Measurements from ENCODE around the gene ADTRP. TPM values are rescaled to one million over a fixed set of nuclear protein-coding genes. Genes with fewer than 3 reads are reported as not detected.

ADTRP gene
- total and polyA plus RNA-seq, 2 donors (not counting 1 experiment from before 2014, with no cell fraction given) = 0.18 to 1.2 TPM

GRCh38 chr6:11744101-11744500 lies 34.5 kb downstream of the ADTRP start:
- Mint-ChIP-seq H3K4me1 (no peaks in the 10 kb centered on the region), H3K9me3 (ENCODE audit: insufficient read depth) (no peaks in the 10 kb centered on the region), H3K27ac (no peak overlapping the region), H3K27me3 (peaks cover 20% of the 10 kb centered on the region), H3K4me3 (no peak overlapping the region)
- no peak overlapping the region for H3K4me2 ChIP-seq (replicated peaks; ENCODE audit: low read depth, low read length, poor library complexity, severe bottlenecking)
- intact Hi-C loops (cut with micrococcal nuclease) = no loop called here
- ChIA-PET POLR2A (no interaction called here), CTCF (no interaction called here)
- H3K27ac ChIP-seq (ENCODE audit: low read length in 2 of 2) = no peak overlapping the region
- H3K36me3 ChIP-seq (replicated peaks in 1 of 2; ENCODE audit: control extremely low read depth in 1 of 2, control insufficient read depth in 1 of 2, extremely low read depth in 1 of 2, insufficient read depth in 2 of 2, low read length in 1 of 2) = no peaks in the 10 kb centered on the region
- no peak overlapping the region for H3K9ac ChIP-seq (ENCODE audit: low read length)
- no peak overlapping the region for H2AFZ ChIP-seq (ENCODE audit: insufficient read depth, low read depth, low read length, poor library complexity, severe bottlenecking)
- no peak for ATAC-seq (ENCODE audit: low read depth)
- no peaks in the 10 kb centered on the region for H3K9me3 ChIP-seq (ENCODE audit: control extremely low read depth in 1 of 3, control insufficient read depth in 2 of 3, insufficient read depth in 1 of 3, low read length in 2 of 3)
- H3K4me1 ChIP-seq (ENCODE audit: control insufficient read depth in 2 of 2, insufficient read depth in 2 of 2, low read length in 2 of 2) = no peaks in the 10 kb centered on the region
- DNase-seq = no peak
- 100% methylated on average over 1 of the region's 1 CpG for WGBS (ENCODE audit: insufficient coverage)
- H3K4me3 ChIP-seq (ENCODE audit: control extremely low read depth in 1 of 5, extremely low read depth in 1 of 5, insufficient read depth in 1 of 5, low read depth in 2 of 5, low read length in 4 of 5) = no peak overlapping the region
- no peaks in the 10 kb centered on the region for H3K79me2 ChIP-seq (ENCODE audit: control insufficient read depth, insufficient read depth, low read length)
- no peaks in the 10 kb centered on the region for H4K20me1 ChIP-seq (ENCODE audit: control insufficient read depth, insufficient read depth, low read length, poor library complexity, severe bottlenecking)
- TF ChIP-seq CTCF (IDR thresholded peaks at IDR 0.05) = no peak
- TF ChIP-seq EZH2 (IDR thresholded peaks at IDR 0.05; ENCODE audit: borderline replicate concordance, insufficient read depth, low read depth, low read length, poor library complexity, severe bottlenecking) = no peak
- H3K27me3 ChIP-seq (replicated peaks in 1 of 4; ENCODE audit: control extremely low read depth in 1 of 4, control insufficient read depth in 3 of 4, insufficient read depth in 4 of 4, low read length in 3 of 4) = peaks cover 0 to 2% (median 0%) of the 10 kb centered on the region in 4 experiments

GRCh38 chr6:11740875-11741274 lies 37.7 kb downstream of the ADTRP start:
- no peak overlapping the region for H3K4me3 ChIP-seq (ENCODE audit: control extremely low read depth in 1 of 5, extremely low read depth in 1 of 5, insufficient read depth in 1 of 5, low read depth in 2 of 5, low read length in 4 of 5)
- no peak overlapping the region for H3K27ac ChIP-seq (ENCODE audit: low read length in 2 of 2)
- no peaks in the 10 kb centered on the region for H3K4me1 Mint-ChIP-seq
- 75% methylated on average over 2 of the region's 4 CpGs for WGBS (ENCODE audit: insufficient coverage)
- intact Hi-C loops (cut with micrococcal nuclease) = no loop called here
- H3K27me3 Mint-ChIP-seq = peaks cover 38% of the 10 kb centered on the region
- no peaks in the 10 kb centered on the region for H3K4me1 ChIP-seq (ENCODE audit: control insufficient read depth in 2 of 2, insufficient read depth in 2 of 2, low read length in 2 of 2)
- no peak overlapping the region for H3K9ac ChIP-seq (ENCODE audit: low read length)
- H3K79me2 ChIP-seq (ENCODE audit: control insufficient read depth, insufficient read depth, low read length) = no peaks in the 10 kb centered on the region
- no peak overlapping the region for H3K4me3 Mint-ChIP-seq
- no peak for DNase-seq
- no peaks in the 10 kb centered on the region for H3K36me3 ChIP-seq (replicated peaks in 1 of 2; ENCODE audit: control extremely low read depth in 1 of 2, control insufficient read depth in 1 of 2, extremely low read depth in 1 of 2, insufficient read depth in 2 of 2, low read length in 1 of 2)
- H2AFZ ChIP-seq (ENCODE audit: insufficient read depth, low read depth, low read length, poor library complexity, severe bottlenecking) = no peak overlapping the region
- no peaks in the 10 kb centered on the region for H3K9me3 Mint-ChIP-seq (ENCODE audit: insufficient read depth)
- CTCF ChIA-PET = no interaction called here
- H3K4me2 ChIP-seq (replicated peaks; ENCODE audit: low read depth, low read length, poor library complexity, severe bottlenecking) = no peak overlapping the region
- H3K9me3 ChIP-seq (ENCODE audit: control extremely low read depth in 1 of 3, control insufficient read depth in 2 of 3, insufficient read depth in 1 of 3, low read length in 2 of 3) = no peaks in the 10 kb centered on the region
- POLR2A ChIA-PET = no interaction called here
- TF ChIP-seq CTCF (IDR thresholded peaks at IDR 0.05) (no peak), EZH2 (IDR thresholded peaks at IDR 0.05; ENCODE audit: borderline replicate concordance, insufficient read depth, low read depth, low read length, poor library complexity, severe bottlenecking) (no peak)
- H3K27me3 ChIP-seq (replicated peaks in 1 of 4; ENCODE audit: control extremely low read depth in 1 of 4, control insufficient read depth in 3 of 4, insufficient read depth in 4 of 4, low read length in 3 of 4) = peaks cover 0 to 11% (median 2%) of the 10 kb centered on the region in 4 experiments
- H4K20me1 ChIP-seq (ENCODE audit: control insufficient read depth, insufficient read depth, low read length, poor library complexity, severe bottlenecking) = no peaks in the 10 kb centered on the region
- no peak for ATAC-seq (ENCODE audit: low read depth)
- H3K27ac Mint-ChIP-seq = no peak overlapping the region

All from B cell (primary cell).